H1 (cell line): ENCODE results near the gene RIBC2. TPM values are rescaled to one million over a fixed set of nuclear protein-coding genes. Genes with fewer than 3 reads are reported as not detected.

ENCODE experiments used
- CTCF ChIA-PET: fragments of 300-600 bp; sonication (Branson Sonifier 250); formaldehyde crosslinking; loops from one replicate; lab custom pipeline; 2021; ENCODE audit not compliant: partially characterized antibody; lab: Charles Lee
- POLR2A ChIA-PET: fragments of 300-600 bp; sonication (Branson Sonifier 250); formaldehyde crosslinking; loops from one replicate; lab custom pipeline; 2021; ENCODE audit warnings: inconsistent platforms; ENCODE audit not compliant: partially characterized antibody; lab: Charles Lee
- DNase-seq, 2 experiments: peaks; one replicate each; pipeline versions ENCODE4 v3.0.0 to v3.0.0-alpha.2; 2010 to 2022; ENCODE audit warnings: low spot score in 2 of 2, low read depth in 1 of 2, mixed read lengths in 1 of 2
- FAIRE-seq: peaks from 2 replicates; lab custom pipeline; 2011; peaks lifted over from hg19 to GRCh38; lab: Jason Lieb, UNC
- H2AFZ ChIP-seq: 2 replicates; pipeline ENCODE4 v1.8.1; 2012; ENCODE audit warnings: low read length, inconsistent platforms
- H2AK5ac ChIP-seq: 2 replicates; pipeline ENCODE4 v1.6.1; 2013; ENCODE audit warnings: low read depth, low read length
- H2BK120ac ChIP-seq: replicated peaks from 2 replicates; pipeline ENCODE3; 2013; ENCODE audit warnings: low read depth, low read length, inconsistent platforms
- H2BK12ac ChIP-seq: 2 replicates; pipeline ENCODE4 v1.6.1; 2013; ENCODE audit warnings: low read depth, low read length
- H2BK15ac ChIP-seq: 2 replicates; pipeline ENCODE4 v1.6.1; 2013; ENCODE audit warnings: low read length
- H2BK20ac ChIP-seq: 2 replicates; pipeline ENCODE4 v1.6.1; 2013; ENCODE audit warnings: low read length
- H2BK5ac ChIP-seq: 2 replicates; pipeline ENCODE4 v1.6.1; 2013; ENCODE audit warnings: low read depth, low read length
- H3K14ac ChIP-seq: 2 replicates; pipeline ENCODE4 v1.6.1; 2013; ENCODE audit warnings: inconsistent platforms; ENCODE audit not compliant: insufficient read length
- H3K18ac ChIP-seq: 2 replicates; pipeline ENCODE4 v1.6.1; 2013; ENCODE audit warnings: low read length; ENCODE audit errors: extremely low read depth
- H3K23ac ChIP-seq: 2 replicates; pipeline ENCODE4 v1.6.1; 2013; ENCODE audit warnings: inconsistent platforms; ENCODE audit not compliant: insufficient read length
- H3K23me2 ChIP-seq: 2 replicates; pipeline ENCODE4 v1.6.1; 2013; ENCODE audit warnings: low read depth, low read length
- H3K27ac ChIP-seq: 2 replicates; pipeline ENCODE4 v1.6.1; 2011; ENCODE audit warnings: low read depth, low read length, inconsistent platforms
- H3K27me3 ChIP-seq, 4 experiments: replicated peaks in 1 of 4; 1 replicate in 1 of 4; 2 replicates in 3 of 4; pipeline versions ENCODE4 v1.6.1 to v1.8.1; 2011 to 2013; ENCODE audit warnings: low read length in 3 of 4, mild to moderate bottlenecking in 3 of 4, inconsistent platforms in 2 of 4, mixed read lengths in 2 of 4, moderate library complexity in 1 of 4; ENCODE audit not compliant: control insufficient read depth in 3 of 4, insufficient read depth in 3 of 4; ENCODE audit errors: extremely low read depth in 1 of 4
- H3K36me3 ChIP-seq, 4 experiments: 2 replicates each; pipeline versions ENCODE4 v1.6.1 to v1.8.1; 2011 to 2013; ENCODE audit warnings: mild to moderate bottlenecking in 4 of 4, low read length in 3 of 4, moderate library complexity in 2 of 4, control low read depth in 1 of 4, inconsistent platforms in 1 of 4; ENCODE audit not compliant: insufficient read depth in 4 of 4, control insufficient read depth in 2 of 4
- H3K4ac ChIP-seq: replicated peaks from 2 replicates; pipeline ENCODE3; 2013; ENCODE audit warnings: low read length, low read depth, mixed read lengths, inconsistent platforms; ENCODE audit not compliant: insufficient read length
- H3K4me1 ChIP-seq, 4 experiments: replicated peaks in 1 of 4; 1 replicate in 1 of 4; 2 replicates in 3 of 4; pipeline versions ENCODE4 v1.6.1 to v1.8.1; 2011 to 2013; ENCODE audit warnings: low read length in 3 of 4, inconsistent platforms in 2 of 4, mixed read lengths in 1 of 4; ENCODE audit not compliant: insufficient read depth in 4 of 4, control insufficient read depth in 3 of 4
- H3K4me2 ChIP-seq, 2 experiments: 2 replicates each; pipeline versions ENCODE4 v1.6.1 to v1.8.1; 2011 to 2013; ENCODE audit warnings: low read depth in 2 of 2, low read length in 2 of 2, control low read depth in 1 of 2, inconsistent platforms in 1 of 2, mild to moderate bottlenecking in 1 of 2; ENCODE audit not compliant: insufficient read depth in 1 of 2
- H3K4me3 ChIP-seq, 4 experiments: fragments of 200-600, 300-600 bp in 1 of 4; sonication (generic), shearing (Covaris generic), sonication (Bioruptor Twin) in 1 of 4; 2 replicates each; pipeline versions ENCODE4 v1.5.1 to v1.8.1; 2011 to 2016; ENCODE audit warnings: low read length in 4 of 4, low read depth in 3 of 4, control low read depth in 2 of 4, inconsistent platforms in 2 of 4, mild to moderate bottlenecking in 2 of 4, mixed read lengths in 1 of 4, moderate library complexity in 1 of 4; ENCODE audit not compliant: insufficient read depth in 2 of 4; ENCODE audit errors: extremely low read depth in 1 of 4
- H3K56ac ChIP-seq: replicated peaks from 2 replicates; pipeline ENCODE3; 2013; ENCODE audit warnings: low read depth, mild to moderate bottlenecking, mixed read lengths, low read length, inconsistent platforms; ENCODE audit not compliant: insufficient read length
- H3K79me1 ChIP-seq: 2 replicates; pipeline ENCODE4 v1.6.1; 2013; ENCODE audit warnings: low read depth, low read length, control low read depth
- H3K79me2 ChIP-seq, 2 experiments: 2 replicates each; pipeline versions ENCODE4 v1.6.1 to v1.8.1; 2012 to 2013; ENCODE audit warnings: low read length in 2 of 2, mild to moderate bottlenecking in 2 of 2, inconsistent platforms in 1 of 2; ENCODE audit not compliant: insufficient read depth in 2 of 2, control insufficient read depth in 1 of 2
- H3K9ac ChIP-seq, 4 experiments: replicated peaks in 1 of 4; 1 replicate in 1 of 4; 2 replicates in 3 of 4; pipeline versions ENCODE4 v1.6.1 to v1.8.1; 2011 to 2013; ENCODE audit warnings: low read depth in 3 of 4, low read length in 3 of 4, control low read depth in 2 of 4, mild to moderate bottlenecking in 2 of 4, moderate library complexity in 2 of 4, inconsistent platforms in 1 of 4; ENCODE audit errors: extremely low read depth in 1 of 4
- H3K9me3 ChIP-seq, 2 experiments: 2 replicates each; pipeline versions ENCODE4 v1.6.1 to v1.8.1; 2012 to 2013; ENCODE audit warnings: mild to moderate bottlenecking in 2 of 2, moderate library complexity in 2 of 2, control low read depth in 1 of 2, inconsistent platforms in 1 of 2, low read depth in 1 of 2, low read length in 1 of 2, mixed read lengths in 1 of 2; ENCODE audit not compliant: insufficient read depth in 2 of 2
- H4K20me1 ChIP-seq, 2 experiments: replicated peaks in 1 of 2; 2 replicates each; pipeline versions ENCODE3 to v1.8.1; 2011 to 2013; ENCODE audit warnings: inconsistent platforms in 2 of 2, low read length in 2 of 2, mild to moderate bottlenecking in 1 of 2; ENCODE audit not compliant: insufficient read depth in 2 of 2, control insufficient read depth in 1 of 2
- H4K5ac ChIP-seq: 2 replicates; pipeline ENCODE4 v1.6.1; 2013; ENCODE audit warnings: low read length, low read depth, mixed read lengths, inconsistent platforms; ENCODE audit not compliant: insufficient read length
- H4K8ac ChIP-seq: 2 replicates; pipeline ENCODE4 v1.8.0; 2013; ENCODE audit warnings: mild to moderate bottlenecking, moderate library complexity, low read length, inconsistent platforms; ENCODE audit not compliant: insufficient read depth; ENCODE audit errors: extremely low read depth
- H4K91ac ChIP-seq: replicated peaks from 2 replicates; pipeline ENCODE3; 2013; ENCODE audit warnings: low read length, mixed read lengths, inconsistent platforms; ENCODE audit not compliant: insufficient read length
- BACH1 ChIP-seq: IDR thresholded peaks from 2 replicates; pipeline ENCODE4 v1.6.1; 2012; ENCODE audit warnings: low read length, improper control_type of control experiment
- CHD1 ChIP-seq: IDR thresholded peaks from 2 replicates; pipeline ENCODE4 v1.6.1; 2012; ENCODE audit warnings: low read depth, low read length, improper control_type of control experiment
- CTCF ChIP-seq, 3 experiments: IDR thresholded peaks; 1 replicate in 2 of 3; 2 replicates in 1 of 3; pipeline versions ENCODE4 v1.5.1 to v1.6.1; 2011; ENCODE audit warnings: low read length in 3 of 3, mild to moderate bottlenecking in 3 of 3, inconsistent platforms in 2 of 3, low read depth in 1 of 3, moderate library complexity in 1 of 3; ENCODE audit not compliant: insufficient read depth in 1 of 3; ENCODE audit errors: control extremely low read depth in 1 of 3
- EZH2 ChIP-seq: fragments of 200-600 bp; sonication (generic); IDR thresholded peaks from 2 replicates; pipeline ENCODE4 v1.7.1; 2012; ENCODE audit warnings: low read depth, mild to moderate bottlenecking, moderate library complexity, low read length, inconsistent platforms; ENCODE audit not compliant: severe bottlenecking
- JUND ChIP-seq: IDR thresholded peaks from 2 replicates; pipeline ENCODE4 v1.6.1; 2011; ENCODE audit warnings: mild to moderate bottlenecking, improper control_type of control experiment, low read length
- POU5F1 ChIP-seq: IDR thresholded peaks from 2 replicates; pipeline ENCODE4 v1.6.1; 2011; ENCODE audit warnings: low read depth, mild to moderate bottlenecking, low read length, moderate library complexity
- RAD21 ChIP-seq, 2 experiments: IDR thresholded peaks in 1 of 2; conservative IDR thresholded peaks in 1 of 2; 2 replicates each; pipeline ENCODE4 v1.6.1; 2011; ENCODE audit warnings: low read depth in 2 of 2, low read length in 2 of 2, improper control_type of control experiment in 1 of 2, inconsistent platforms in 1 of 2, mild to moderate bottlenecking in 1 of 2, moderate library complexity in 1 of 2
- RBBP5 ChIP-seq: IDR thresholded peaks from 2 replicates; pipeline ENCODE4 v1.7.1; 2012; ENCODE audit warnings: low read depth, mild to moderate bottlenecking, inconsistent platforms, low read length, moderate library complexity, borderline replicate concordance
- RNF2 ChIP-seq: fragments of 200-900, 300-1000 bp; sonication (generic); IDR thresholded peaks from 2 replicates; pipeline ENCODE4 v1.7.1; 2016; ENCODE audit warnings: borderline replicate concordance, low read depth, mild to moderate bottlenecking, antibody characterized with exemption, low read length; ENCODE audit not compliant: poor library complexity, severe bottlenecking; ENCODE audit errors: missing control alignments
- SP1 ChIP-seq: IDR thresholded peaks from 2 replicates; pipeline ENCODE4 v1.6.1; 2011; ENCODE audit warnings: low read depth, low read length
- SP2 ChIP-seq: IDR thresholded peaks from 2 replicates; pipeline ENCODE4 v1.6.1; 2012; ENCODE audit warnings: mild to moderate bottlenecking, low read length, inconsistent platforms
- WGBS, 2 experiments: shearing (Covaris generic) in 1 of 2; methylation state at CpG; one replicate each; pipeline versions ENCODE4 v1.1.6 to v1.1.7; 2013 to 2015; ENCODE audit warnings: low lambda C conversion rate in 2 of 2, mixed read lengths in 2 of 2, inconsistent platforms in 1 of 2, low coverage in 1 of 2, missing lambda C conversion rate in 1 of 2; ENCODE audit not compliant: insufficient replicate concordance in 2 of 2, insufficient coverage in 1 of 2, insufficient read length in 1 of 2; ENCODE audit errors: extremely low coverage in 1 of 2, missing lambda C conversion rate in 1 of 2; 5-methylcytosine and 5-hydroxymethylcytosine counted together
- polyA plus RNA-seq, 7 experiments: library from polyadenylated mRNA; depleted of rRNA in 3 of 7; stranded (reverse) in 5 of 7; unstranded in 2 of 7; fragments of >200 nt in 5 of 7; fragments of 200-250 nt in 2 of 7; gene quantifications; 1 replicate in 5 of 7; 2 replicates in 1 of 7; 4 replicates in 1 of 7; pipeline versions ENCODE4 v1.2.1 to v1.2.3, GENCODE V29; 2011 to 2013; ENCODE audit warnings: missing spikeins in 2 of 7, mixed read lengths in 2 of 7
- total RNA-seq: library from RNA; stranded (reverse); fragmentation: NEBNext Ultra II Directional; extraction: Animal tissue kit (Norgen Biotek cat#: 25700); gene quantifications from 2 replicates; pipeline ENCODE4 v1.2.1, GENCODE V29; 2021

RIBC2 gene
- total and polyA plus RNA-seq, 2 of the 8 experiments (the other 6 are each of a cell fraction or from before 2014, with no cell fraction given): 0.79 to 2.1 TPM

GRCh38 chr22:45456811-45457210 lies 43.3 kb downstream of the RIBC2 start:
- Histone ChIP-seq H3K23ac (no peak overlapping the region), H3K79me1 (no peaks in the 10 kb centered on the region)
- TF ChIP-seq SP1: no peak
- TF ChIP-seq CHD1: no peak
- TF ChIP-seq RBBP5: no peak
- TF ChIP-seq CTCF (IDR thresholded peaks at IDR 0.05; ENCODE audit: control extremely low read depth in 1 of 3, insufficient read depth in 1 of 3, low read depth in 1 of 3, low read length in 3 of 3): no peak
- TF ChIP-seq POU5F1: no peak
- TF ChIP-seq RNF2: no peak
- TF ChIP-seq EZH2: no peak
- no peak for TF ChIP-seq RAD21 (IDR thresholded peaks at IDR 0.05 in 1 of 2, conservative IDR thresholded peaks at IDR 0.05 in 1 of 2; ENCODE audit: low read depth in 2 of 2, low read length in 2 of 2)
- no peak for TF ChIP-seq BACH1
- TF ChIP-seq SP2: no peak
- no peak for TF ChIP-seq JUND

More at GRCh38 chr22:45456811-45457210, 43.3 kb downstream of the RIBC2 start:
- Histone ChIP-seq H2BK20ac (no peak overlapping the region), H2BK12ac (no peak overlapping the region), H3K9ac (no peak overlapping the region), H4K91ac (no peak overlapping the region), H2AK5ac (no peak overlapping the region), H2AFZ (no peak overlapping the region), H2BK15ac (no peak overlapping the region), H3K36me3 (no peaks in the 10 kb centered on the region), H3K4ac (no peak overlapping the region), H3K4me2 (no peak overlapping the region), H4K5ac (no peak overlapping the region), H3K27me3 (no peaks in the 10 kb centered on the region; a peak in 1 of 7 replicates), H3K56ac (no peak overlapping the region), H2BK5ac (no peak overlapping the region), H3K14ac (no peak overlapping the region), H3K79me2 (no peaks in the 10 kb centered on the region), H3K4me1 (peaks cover 0 to under 1% (median 0%) of the 10 kb centered on the region in 4 experiments; a peak in 1 of 7 replicates), H3K27ac (no peak overlapping the region), H3K18ac (no peak overlapping the region), H4K8ac (no peak overlapping the region), H2BK120ac (no peak overlapping the region), H4K20me1 (peaks cover 0 to 1% of the 10 kb centered on the region in 2 experiments), H3K23me2 (no peaks in the 10 kb centered on the region), H3K9me3 (no peaks in the 10 kb centered on the region), H3K4me3 (no peak overlapping the region)
- DNase-seq (no peak), FAIRE-seq (no peak)
- ChIA-PET POLR2A (no interaction called here), CTCF (interaction anchor here (0.9 to 1.8 kb wide), 2 partner anchors 14 to 139 kb away, joined by 3 to 4 read pairs; no protein-coding TSS in a partner anchor)
- WGBS, 2 experiments: 93% methylated on average over 8 of the region's 8 CpGs; no CpG with 5 or more reads in 1 of the 2 experiments
